ENCODE data around the gene IRF5.
"Not testable (repeated sequence)": the region's sequence is repeated elsewhere in the genome, so short reads cannot be mapped to it uniquely, and the experiment has no call there.

The IRF5 gene

DNA sequence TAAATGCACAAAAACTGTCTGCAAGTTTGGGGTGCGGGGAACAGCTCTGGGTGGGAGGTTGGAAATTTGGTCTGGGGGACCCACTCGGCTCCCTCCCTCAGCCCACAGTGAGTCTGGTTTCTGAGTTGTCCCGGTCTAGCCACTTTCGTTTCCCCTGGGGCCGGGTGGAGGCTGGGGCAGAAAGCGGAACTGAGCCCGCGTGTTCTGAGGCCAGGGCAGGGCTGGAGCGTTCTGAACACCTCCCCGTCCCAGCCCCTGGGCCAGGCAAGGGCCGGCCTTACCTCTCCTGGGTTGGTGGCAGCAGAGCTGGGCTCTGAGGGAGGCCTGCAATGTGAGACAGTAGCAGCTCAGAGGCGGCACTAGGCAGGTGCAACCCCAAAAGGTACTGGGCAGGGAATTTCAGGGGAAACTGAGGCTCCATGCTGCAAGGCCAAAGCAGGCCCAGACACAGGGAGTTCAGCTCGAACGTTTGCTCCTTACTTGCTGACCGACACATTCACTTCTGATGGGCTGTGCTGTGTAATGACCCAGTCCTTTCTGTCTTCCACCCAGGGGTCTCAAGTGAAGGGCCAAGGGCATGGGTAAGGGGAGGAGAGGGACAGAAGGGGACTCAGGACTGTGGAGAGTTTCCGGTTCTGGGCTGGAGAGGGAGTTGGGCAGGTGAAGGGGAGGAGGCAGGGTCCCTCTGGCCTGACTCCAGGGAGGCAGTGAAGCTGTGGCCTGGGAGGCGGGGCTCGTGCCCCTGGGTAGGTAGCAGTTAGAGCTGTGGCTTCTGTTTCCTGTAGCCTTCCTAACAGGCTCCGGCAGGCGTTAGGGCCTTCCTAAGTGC is 3.0 kb downstream of the IRF5 start:
- DNase-seq, result no peak

DNA sequence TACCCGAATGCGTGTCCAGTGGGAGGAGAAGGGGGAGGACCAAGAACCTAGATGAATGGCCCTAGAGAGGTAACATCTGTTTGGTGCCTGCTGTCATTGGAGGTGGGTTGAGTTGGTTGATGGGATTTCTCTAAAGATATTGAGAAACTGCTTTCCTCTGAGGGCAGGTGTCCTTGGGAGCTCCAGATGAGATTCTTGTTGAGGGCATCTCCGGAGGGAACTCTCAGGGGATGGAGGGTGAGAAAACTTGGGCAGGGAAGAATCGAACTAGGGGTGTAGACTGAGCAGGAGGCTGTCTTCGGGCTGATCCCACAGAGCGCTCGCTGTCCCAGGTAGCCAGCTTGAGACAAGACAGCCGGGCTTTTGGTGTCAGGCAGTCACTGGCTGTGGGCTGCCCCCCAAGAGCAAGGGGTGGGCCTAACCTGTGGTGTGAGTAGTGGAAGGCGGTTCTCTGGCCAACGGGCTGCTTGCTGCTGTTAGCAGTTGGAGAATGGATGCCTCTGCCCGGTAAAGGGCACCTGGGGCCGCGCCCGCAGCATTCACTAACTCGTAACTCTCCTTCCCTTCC is 3.7 kb downstream of the IRF5 start:
- DNase-seq, result no peak

DNA sequence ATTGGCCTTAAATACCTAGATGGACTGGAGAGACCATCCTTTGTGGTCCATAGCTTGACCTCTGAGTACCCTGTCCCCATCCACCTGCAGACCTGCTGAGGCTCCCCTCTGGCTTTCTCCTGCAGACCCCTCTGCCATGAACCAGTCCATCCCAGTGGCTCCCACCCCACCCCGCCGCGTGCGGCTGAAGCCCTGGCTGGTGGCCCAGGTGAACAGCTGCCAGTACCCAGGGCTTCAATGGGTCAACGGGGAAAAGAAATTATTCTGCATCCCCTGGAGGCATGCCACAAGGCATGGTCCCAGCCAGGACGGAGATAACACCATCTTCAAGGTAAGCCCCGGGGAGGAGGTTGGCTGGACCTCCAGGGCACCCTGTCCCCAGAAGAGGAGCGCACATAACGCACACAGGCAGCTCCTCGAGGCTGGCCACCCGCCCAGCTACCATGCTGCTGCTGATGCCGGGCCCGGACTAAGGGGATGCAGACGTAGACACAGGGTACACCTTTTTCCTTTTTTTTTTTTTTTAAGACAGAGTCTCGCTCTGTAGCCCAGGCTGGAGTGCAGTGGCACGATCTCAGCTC is 4.3 kb downstream of the IRF5 start:
- no peak for DNase-seq

DNA sequence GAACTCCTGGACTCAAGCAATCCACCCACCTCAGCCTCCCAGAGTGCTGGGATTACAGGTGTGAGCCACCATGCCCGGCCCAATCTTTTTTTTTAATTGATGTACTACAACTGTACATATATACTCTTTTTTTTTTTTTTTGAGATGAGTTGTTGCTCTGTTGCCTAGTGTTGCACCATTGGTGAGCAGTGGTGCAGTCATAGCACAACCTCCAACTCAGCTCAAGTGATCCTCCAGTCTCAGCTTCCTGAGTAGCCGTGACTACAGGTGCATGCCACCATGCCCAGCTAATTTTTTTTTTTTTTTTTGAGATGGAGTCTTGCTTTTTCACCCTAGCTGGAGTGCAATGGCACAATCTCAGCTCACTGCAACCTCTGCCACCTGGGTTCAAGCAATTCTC is 5.5 kb downstream of the IRF5 start:
- not testable (repeated sequence) for DNase-seq

DNA sequence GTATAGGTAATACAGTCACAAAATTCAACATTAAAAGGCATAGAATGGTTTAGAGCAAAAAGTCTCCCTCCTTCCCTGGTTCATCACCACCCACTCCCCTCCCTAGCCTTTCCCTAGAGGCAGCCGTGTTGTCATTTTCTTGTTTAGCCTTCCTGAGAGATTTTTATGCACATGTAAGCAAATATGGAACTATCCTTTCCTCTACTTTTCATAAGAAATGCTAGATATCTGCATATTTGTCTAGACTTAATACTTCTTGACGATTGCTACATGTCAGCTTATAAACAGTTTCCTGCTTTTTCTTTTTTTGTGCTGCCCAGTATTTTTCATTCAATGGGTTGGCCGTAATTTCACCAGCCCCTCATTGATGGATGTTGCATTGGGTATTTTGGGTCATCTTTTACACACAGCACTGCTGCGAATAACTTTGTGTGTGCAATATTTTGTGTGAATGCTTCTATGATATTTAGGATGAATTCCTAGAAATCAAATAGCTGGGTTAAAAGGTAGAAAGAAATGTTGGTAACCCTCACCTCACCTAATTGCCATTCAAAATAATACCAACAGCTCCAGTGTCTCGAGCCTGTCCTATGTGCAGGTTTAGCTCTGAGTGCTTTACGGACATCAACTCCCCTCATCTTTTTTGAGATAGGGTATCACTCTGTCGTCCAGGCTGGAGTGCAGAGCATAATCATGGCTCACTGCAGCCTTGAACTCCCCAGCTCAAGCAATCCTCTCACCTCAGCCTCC is 6.9 kb downstream of the IRF5 start:
- no peak for DNase-seq

DNA sequence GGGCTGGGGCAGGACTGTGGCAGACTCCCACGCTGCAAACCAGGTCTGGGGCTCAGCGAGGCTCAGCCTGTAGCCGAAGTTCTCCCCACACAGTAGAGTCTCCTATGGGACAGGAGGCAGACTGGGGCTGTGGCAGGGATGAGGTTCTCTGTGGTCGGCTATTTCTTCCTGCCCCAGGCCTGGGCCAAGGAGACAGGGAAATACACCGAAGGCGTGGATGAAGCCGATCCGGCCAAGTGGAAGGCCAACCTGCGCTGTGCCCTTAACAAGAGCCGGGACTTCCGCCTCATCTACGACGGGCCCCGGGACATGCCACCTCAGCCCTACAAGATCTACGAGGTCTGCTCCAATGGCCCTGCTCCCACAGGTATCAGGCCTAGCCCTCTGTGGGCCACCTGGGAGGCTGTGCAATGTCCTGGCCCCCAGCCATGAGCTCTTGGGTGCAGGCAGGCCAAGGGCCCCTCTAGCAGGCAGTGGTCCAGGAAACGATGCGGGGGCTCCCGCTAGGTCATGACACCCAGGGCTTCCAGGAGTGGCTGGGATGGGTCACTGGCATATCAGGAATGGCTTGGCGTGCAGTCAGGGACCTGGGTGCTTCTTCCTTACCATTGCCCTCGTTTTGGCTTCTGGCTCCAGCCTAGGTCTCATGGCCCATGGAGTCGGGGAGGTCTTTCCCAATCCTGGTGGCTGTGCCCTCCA is 8.1 kb downstream of the IRF5 start:
- DNase-seq, result no peak

DNA sequence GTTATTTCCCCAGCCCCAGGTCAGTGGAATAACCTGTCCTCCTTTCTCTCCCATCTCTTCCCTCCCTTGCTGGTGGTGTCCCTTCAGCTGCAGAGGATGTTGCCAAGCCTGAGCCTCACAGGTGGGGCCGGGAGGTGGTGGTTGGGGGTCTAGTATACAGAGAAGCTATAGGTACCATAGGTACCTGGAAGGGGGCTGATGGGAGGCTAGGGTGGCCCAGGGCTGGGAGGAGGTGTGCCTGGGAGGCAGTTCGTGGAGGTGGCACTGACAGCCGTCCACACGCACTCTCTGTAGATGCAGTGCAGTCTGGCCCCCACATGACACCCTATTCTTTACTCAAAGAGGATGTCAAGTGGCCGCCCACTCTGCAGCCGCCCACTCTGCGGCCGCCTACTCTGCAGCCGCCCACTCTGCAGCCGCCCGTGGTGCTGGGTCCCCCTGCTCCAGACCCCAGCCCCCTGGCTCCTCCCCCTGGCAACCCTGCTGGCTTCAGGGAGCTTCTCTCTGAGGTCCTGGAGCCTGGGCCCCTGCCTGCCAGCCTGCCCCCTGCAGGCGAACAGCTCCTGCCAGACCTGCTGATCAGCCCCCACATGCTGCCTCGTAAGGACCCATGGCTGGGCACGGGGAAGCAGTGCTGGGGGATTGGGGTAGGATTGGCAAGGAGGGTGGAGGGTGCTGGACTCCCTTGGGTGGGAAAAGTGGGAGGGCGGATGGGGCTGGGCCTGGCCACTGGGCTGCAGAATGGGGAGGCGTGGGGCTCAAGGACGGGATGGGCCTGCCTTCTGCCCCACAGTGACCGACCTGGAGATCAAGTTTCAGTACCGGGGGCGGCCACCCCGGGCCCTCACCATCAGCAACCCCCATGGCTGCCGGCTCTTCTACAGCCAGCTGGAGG is 9.5 kb downstream of the IRF5 start:
- DNase-seq, result no peak

DNA sequence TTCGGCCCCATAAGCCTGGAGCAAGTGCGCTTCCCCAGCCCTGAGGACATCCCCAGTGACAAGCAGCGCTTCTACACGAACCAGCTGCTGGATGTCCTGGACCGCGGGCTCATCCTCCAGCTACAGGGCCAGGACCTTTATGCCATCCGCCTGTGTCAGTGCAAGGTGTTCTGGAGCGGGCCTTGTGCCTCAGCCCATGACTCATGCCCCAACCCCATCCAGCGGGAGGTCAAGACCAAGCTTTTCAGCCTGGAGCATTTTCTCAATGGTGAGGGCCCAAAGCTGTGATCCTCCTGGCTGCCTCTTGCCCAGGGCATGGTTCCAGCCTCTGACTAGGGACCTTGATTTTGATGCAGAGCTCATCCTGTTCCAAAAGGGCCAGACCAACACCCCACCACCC is 10.1 kb downstream of the IRF5 start:
- no peak for DNase-seq

DNA sequence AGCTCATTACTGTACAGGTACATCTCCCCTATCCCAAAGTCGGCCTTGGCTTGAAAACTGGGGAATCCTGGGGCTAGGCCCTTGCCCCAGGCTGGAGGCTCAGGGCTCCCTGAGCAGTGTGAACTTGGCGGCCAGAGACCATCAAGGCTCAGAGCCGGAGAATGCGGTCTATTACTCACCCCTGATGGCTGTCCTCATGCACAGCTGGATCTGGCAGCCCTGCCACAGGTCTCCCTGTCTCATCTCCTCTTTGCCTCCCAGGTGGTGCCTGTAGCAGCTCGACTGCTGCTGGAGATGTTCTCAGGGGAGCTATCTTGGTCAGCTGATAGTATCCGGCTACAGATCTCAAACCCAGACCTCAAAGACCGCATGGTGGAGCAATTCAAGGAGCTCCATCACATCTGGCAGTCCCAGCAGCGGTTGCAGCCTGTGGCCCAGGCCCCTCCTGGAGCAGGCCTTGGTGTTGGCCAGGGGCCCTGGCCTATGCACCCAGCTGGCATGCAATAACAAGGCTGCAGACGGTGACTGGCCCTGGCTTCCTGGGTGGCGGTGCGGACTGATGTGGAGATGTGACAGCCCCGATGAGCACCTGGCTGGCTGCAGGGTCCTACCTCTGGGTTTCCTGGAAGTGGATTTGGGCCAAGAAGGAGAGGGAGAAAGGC is 10.7 kb downstream of the IRF5 start:
- no peak for DNase-seq

DNA sequence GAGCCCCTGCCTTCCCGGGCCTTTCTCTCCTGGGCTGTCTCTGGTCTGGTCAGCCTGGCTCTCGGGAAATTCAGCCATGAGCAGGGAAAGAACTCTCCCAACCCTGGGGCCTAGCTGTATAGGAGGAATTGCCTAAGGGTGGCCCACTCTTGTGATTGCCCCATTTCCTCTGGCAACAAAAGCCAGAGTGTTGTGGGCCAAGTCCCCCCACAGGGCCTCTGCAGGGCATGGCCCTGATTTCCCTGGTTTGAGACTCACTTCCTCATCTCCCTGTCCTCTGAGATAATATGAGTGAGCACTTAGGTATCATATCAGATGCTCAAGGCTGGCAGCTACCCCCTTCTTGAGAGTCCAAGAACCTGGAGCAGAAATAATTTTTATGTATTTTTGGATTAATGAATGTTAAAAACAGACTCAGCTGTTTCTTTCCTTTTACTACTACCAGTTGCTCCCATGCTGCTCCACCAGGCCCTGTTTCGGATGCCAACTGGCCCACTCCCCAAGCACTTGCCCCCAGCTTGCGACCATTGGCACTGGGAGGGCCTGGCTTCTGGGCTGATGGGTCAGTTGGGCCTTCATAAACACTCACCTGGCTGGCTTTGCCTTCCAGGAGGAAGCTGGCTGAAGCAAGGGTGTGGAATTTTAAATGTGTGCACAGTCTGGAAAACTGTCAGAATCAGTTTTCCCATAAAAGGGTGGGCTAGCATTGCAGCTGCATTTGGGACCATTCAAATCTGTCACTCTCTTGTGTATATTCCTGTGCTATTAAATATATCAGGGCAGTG is 11.4 kb downstream of the IRF5 start:
- no peak for DNase-seq

DNA sequence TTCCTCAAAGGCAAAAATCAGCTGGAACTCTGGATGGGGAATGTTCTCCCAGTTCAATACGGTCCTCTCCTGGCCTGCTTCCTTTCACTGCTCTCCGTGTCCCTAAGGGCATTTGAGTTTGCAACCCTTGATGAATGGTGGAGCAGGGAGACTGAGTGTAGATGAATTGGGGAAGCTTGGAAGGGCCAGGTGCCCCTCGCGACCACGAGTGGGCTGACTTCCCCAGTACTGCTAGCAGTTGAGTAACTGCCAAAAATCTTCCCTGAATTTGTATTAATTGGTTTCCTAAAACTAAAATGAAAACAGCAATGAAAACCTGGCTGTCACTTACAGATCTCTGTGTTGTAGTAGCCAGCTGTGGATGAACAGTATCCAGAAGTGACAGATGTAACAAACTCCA is 13.6 kb downstream of the IRF5 start:
- DNase-seq, result no peak

DNA sequence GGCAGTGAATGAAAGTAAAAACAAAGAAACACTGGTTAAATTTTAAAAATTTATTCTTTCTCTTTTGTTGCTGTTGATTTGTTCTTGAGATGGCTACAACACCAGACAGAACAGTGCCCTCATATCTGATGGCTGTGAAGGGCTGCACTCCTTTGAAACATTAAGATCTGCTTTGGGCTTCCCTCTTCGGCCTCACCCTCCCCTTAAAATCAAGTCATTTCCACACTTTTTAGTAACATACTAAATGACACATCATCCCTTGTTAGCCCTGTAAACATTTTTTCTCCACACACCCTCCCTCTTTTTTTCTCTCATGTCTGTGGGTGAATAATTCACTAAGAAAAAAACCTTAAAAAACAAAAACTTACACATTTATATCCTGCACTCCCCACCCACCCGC is 16.4 kb downstream of the IRF5 start:
- DNase-seq, result no peak

DNA sequence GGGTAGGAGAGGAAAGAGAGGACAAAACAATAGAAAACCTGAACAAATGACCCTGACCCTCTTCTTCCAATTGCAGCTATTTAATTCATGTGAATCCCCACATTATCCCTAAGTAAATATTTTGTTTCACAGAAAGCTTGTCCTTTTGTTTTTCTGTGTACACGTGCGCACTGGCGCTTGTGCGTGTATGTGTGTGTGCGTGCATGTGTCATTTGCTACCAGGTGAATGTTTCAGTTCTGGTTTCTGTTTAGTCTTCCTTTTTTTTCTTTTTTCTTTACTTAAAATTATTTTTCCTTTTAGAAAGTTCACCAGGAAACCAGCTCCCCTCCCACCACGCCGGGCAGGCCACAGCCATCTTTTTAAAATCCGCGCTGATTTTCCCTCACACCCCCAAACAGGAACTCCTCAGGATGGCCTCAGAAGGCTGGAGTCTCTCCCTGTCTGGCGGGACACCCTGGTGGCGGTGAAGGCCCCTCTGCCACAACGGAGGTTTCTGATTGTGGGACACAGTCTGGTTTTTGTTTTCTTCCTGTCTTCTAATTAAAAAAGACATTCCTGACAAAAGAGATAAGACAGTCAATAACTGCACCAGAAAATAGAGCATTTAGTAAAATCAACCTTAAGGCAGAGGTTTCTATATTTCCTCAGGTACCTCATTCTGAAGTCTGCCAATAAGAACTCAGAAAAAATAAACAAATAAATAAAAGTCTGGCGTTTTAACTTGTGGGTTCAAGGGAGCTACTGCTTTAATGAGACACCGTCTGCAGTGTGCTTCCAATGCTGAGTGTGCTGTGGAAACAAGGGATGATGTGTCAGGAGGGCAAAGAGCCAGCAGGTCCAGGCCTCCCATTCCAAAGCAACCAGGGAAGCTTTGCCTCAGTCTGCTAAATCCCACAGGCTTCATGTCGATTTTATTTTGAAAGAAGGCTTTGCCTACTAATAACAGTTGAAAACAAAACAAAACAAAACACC is 17.4 kb downstream of the IRF5 start:
- DNase-seq, result no peak

DNA sequence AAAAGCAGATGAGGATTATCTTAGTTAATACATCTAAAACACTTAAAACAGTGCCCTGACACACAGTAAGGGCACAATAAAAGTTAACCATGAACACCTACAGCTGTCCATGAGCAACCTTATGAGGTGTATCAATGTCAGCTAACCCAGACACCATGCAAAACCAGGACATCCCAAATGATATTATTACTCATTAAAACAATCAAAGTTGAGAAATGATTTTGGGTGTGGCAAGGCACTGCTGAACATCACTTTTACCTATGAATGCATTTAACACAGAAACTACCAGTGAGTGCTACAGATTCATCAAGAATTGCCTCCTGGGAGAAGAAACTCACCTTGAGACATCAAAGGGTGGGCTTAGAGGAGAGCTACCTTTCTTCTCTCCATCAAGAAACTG is 18.3 kb downstream of the IRF5 start:
- DNase-seq, result no peak

DNA sequence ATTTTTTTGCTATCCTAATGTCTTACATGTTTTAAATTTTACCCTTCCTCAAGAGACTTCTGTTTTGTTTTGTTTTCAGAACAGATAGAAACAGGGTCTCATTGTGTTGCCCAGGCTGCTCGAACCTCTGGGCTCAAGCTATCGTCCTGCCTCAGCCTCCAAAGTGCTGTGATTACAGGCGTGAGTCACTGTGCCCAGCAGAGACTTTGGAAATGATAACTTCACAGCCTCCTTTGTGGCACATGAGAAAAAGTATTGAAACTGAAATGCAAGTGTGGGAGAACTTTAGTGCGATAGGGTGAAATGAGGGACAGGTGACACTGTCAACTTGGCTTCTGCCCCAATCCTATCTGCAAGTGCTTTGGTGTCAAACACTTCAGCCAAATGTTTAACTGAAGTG is 21.6 kb downstream of the IRF5 start:
- DNase-seq, result no peak

DNA sequence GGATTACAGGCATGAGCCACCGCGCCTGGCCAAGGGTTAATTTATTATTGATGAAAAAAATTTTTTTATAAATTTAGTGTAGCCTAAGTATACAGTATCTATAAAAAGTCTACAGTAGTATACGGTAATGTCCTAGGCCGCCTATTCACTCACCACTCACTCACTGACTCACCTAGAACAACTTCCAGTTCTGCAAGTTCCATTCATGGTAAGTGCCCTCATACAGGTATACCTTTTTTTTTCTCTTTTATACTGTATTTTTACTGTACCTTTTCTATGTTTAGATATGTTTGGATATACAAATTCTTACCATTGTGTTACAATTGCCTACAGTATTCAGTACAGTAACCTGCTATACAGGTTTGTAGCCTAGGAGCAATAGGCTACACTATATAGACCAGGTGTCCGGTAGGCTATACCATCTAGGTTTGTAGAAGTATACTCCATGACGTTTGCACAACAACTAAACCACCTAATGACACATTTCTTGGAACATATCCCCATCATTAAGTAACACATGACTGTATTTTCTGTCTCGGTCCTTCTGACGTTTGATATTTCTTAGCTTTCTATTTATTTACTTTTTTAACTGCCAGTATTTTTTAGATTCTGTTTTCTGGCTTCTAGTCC is 23.4 kb downstream of the IRF5 start:
- DNase-seq, result no peak

DNA sequence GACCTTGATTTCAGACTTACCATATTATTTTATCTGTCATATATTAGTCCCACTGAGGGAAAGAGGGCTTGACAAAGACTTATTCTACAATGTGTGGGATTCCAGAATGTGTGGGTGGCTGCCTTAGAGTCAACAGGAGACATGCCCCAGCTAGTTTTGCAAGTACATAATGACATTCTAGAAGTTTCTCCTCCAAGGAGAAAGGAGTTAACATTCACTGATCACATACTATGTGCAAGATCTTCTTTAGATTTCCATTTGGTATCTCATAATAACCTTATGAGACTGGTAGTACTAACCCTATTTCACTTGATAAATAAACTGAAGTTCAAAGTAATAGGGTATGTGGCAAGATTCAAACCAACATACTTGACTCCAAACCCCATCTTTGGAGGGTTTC is 25.2 kb downstream of the IRF5 start:
- DNase-seq, result no peak

DNA sequence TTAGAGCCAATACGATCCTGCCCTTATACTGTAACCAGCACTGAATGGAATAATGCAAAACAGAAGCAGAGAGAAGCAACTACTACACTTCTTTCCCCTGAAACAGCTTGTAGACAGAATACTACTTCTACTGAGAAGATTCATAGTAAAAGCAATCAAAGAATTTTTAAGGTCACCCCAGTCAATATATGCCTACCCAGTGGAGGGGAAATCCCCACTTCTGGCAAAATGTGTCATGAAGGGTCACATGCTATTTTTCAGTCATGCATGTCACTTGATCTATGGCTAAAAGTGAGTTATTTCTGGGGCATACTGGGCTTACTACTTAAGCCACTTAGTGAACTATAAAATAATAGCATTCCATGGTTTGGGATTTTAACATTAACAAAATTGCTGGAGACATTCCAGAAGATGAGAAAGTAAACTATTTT is 25.6 kb downstream of the IRF5 start:
- DNase-seq, result no peak

DNA sequence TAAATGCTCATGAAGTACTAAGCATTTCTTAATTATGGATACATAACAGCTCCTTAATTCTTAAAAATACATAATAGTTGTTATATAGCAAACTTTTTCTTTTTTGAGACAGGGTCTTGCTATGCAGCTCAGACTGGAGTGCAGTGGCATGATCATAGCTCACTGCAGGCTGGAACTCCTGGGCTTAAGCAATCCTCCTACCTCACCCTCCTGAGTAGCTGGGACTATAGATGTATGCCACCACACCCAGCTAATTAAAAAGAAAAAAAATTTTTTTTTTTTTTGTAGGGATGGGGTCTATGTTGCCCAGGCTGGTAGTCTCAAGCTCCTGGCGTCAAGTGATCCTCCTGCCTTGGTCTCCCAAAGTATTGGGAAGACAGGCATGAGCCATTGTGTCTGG is 30.9 kb downstream of the IRF5 start:
- DNase-seq, result no peak

All from NCI-H2227 treated with DMSO at 0.1 percent for 48 hours (cell line).